ENCODE data around the gene ZNF423.
A peak's percentile ranks its signal among the peaks of the same experiment; 100 is the strongest.

Gene ZNF423

GRCh38 chr16:49824593-49824992 lies 31.3 kb downstream of the ZNF423 start:
- TF ChIP-seq CTCF (IDR thresholded peaks at IDR 0.05), result no peak
- DNase-seq (ENCODE audit: low spot score), result no peak
- H3K27ac ChIP-seq, result peak overlapping the region in 1 of 2 donors; percentile 2
- no peak overlapping the region for H3K4me3 ChIP-seq

- TF ChIP-seq CTCF (IDR thresholded peaks at IDR 0.05), result no peak
- H3K4me3 ChIP-seq, result no peak overlapping the region
- H3K27ac ChIP-seq, result no peak overlapping the region
- DNase-seq (ENCODE audit: low spot score), result no peak
Observed at GRCh38 chr16:49822649-49823370, 33.1 kb downstream of the ZNF423 start.

DNA sequence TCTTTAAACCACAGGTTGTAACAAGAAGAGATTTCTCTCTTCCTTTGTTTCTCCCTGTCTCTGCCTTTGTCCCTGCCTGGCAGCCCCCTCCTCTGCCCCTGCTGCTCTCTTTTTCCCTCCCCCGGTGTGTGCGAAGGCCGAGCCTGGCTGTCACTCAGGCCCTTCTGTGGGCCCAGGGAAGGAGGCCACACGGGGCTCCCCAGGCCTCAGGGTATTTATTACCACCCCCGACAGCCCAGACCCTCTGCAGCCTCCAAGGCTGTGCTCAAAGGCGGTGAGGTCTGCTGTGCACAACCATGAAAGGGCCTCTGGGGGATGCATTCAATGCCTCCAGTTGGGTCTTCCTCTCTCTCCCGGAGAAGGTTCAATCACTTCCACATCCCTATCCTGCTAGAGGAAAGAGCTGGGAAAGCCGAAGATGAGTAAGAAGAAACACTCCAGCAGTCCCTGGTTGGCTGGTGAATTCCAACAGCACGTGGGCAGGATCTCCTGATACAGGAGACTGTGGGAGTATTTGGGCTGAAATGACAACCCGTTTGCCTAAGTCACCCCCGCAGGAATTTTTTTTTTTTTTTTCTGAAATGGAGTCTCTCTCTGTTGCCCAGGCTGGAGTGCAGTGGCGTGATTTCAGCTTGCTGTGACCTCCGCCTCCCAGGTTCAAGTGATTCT lies 34.2 kb downstream of the ZNF423 start:
- DNase-seq (ENCODE audit: low spot score), result no peak
- Histone ChIP-seq H3K4me3 (no peak overlapping the region), H3K27ac (no peak overlapping the region)
- TF ChIP-seq CTCF (IDR thresholded peaks at IDR 0.05), result no peak

- no peak overlapping the region for H3K27ac ChIP-seq
- DNase-seq (ENCODE audit: low spot score), result no peak
- no peak for TF ChIP-seq CTCF (IDR thresholded peaks at IDR 0.05)
- H3K4me3 ChIP-seq, result no peak overlapping the region
Observed at GRCh38 chr16:49821156-49821555, 34.8 kb downstream of the ZNF423 start.

GRCh38 chr16:49817754-49818507 lies 38.0 kb downstream of the ZNF423 start:
- Histone ChIP-seq H3K27ac (no peak overlapping the region), H3K4me3 (no peak overlapping the region)
- DNase-seq (ENCODE audit: low spot score), result no peak
- no peak for TF ChIP-seq CTCF (IDR thresholded peaks at IDR 0.05)

- no peak for TF ChIP-seq CTCF (IDR thresholded peaks at IDR 0.05)
- Histone ChIP-seq H3K27ac (no peak overlapping the region), H3K4me3 (no peak overlapping the region)
- no peak for DNase-seq (ENCODE audit: low spot score)
Observed at GRCh38 chr16:49816875-49817274, 39.0 kb downstream of the ZNF423 start.
